ENCODE results near the gene TICAM1. TPM values are rescaled to one million over a fixed set of nuclear protein-coding genes. Genes with fewer than 3 reads are reported as not detected.

Gene TICAM1
- total RNA-seq: 10 to 100 TPM; 12.8 to 20.3 (median 16.8) TPM
- total RNA-seq (2013): 5.7 TPM
- 4.1 to 30.5 (median 12.4) reads per million in 29 experiments for total RNA-seq

- POLR2A ChIA-PET: interaction anchor here in 1 of 2 donors (0.5 to 0.7 kb wide), 2 partner anchors 9 to 85 kb away, joined by 3 to 13 read pairs; no protein-coding TSS in a partner anchor
- under 1% methylated on average over 45 of the region's 52 CpGs for WGBS (ENCODE audit: insufficient coverage)
- no peaks in the 10 kb centered on the region for H3K9me3 Mint-ChIP-seq
Measured at GRCh38 chr19:4831304-4831978, at the start of gene TICAM1. TICAM1 (minus strand) TSS chr19:4831712; CDS start chr19:4818377, 13,335 bp downstream.

GRCh38 chr19:4879041-4879440 is 47.5 kb upstream of the TICAM1 start:
- ChIA-PET POLR2A (interaction anchor here in 1 of 2 donors (0.7 kb wide), 1 partner anchor 702 kb away, joined by 3 read pairs; no protein-coding TSS in a partner anchor), CTCF (no interaction called here)
- Mint-ChIP-seq H3K4me3 (peak overlapping the region in 1 of 3 donors; percentile 44), H3K36me3 (no peaks in the 10 kb centered on the region), H3K4me1 (peaks cover 0 to 3% (median 3%) of the 10 kb centered on the region in 3 donors), H3K27me3 (no peaks in the 10 kb centered on the region), H3K9me3 (no peaks in the 10 kb centered on the region), H3K27ac (no peak overlapping the region)
- H3K27me3 ChIP-seq (replicated peaks in 1 of 2; ENCODE audit: control insufficient read depth in 2 of 2, extremely low read depth in 1 of 2, insufficient read depth in 2 of 2, low read length in 1 of 2): peaks cover 0 to 20% of the 10 kb centered on the region in 2 experiments
- no peak overlapping the region for H3K27ac ChIP-seq (ENCODE audit: low read length)
- peaks cover 0 to 16% of the 10 kb centered on the region in 2 experiments for H3K4me1 ChIP-seq (ENCODE audit: control insufficient read depth in 1 of 2, extremely low read depth in 1 of 2, insufficient read depth in 2 of 2, low read length in 2 of 2)
- ATAC-seq (replicated peaks in 1 of 4) (no peak), DNase-seq (no peak)
- 100% methylated on average over 5 of the region's 11 CpGs for WGBS (ENCODE audit: insufficient coverage)
- no peaks in the 10 kb centered on the region for H3K9me3 ChIP-seq
- H3K4me3 ChIP-seq (ENCODE audit: control insufficient read depth in 1 of 2, extremely low read depth in 1 of 2, low read length in 1 of 2): no peak overlapping the region
- H3K36me3 ChIP-seq (ENCODE audit: control insufficient read depth in 2 of 2, extremely low read depth in 1 of 2, insufficient read depth in 1 of 2, low read length in 1 of 2): no peaks in the 10 kb centered on the region

More at GRCh38 chr19:4831304-4831978, at the start of gene TICAM1:
- CTCF ChIA-PET: interaction anchor here (0.6 to 0.9 kb wide), 4 partner anchors 12 to 1277 kb away, joined by 3 to 8 read pairs (median 5); no protein-coding TSS in a partner anchor
- peak within 1 kb of the TSS; percentile 95 to 96 for H3K27ac Mint-ChIP-seq
- peaks cover 24 to 29% (median 27%) of the 10 kb centered on the region in 3 donors for H3K4me1 Mint-ChIP-seq
- H3K36me3 ChIP-seq (ENCODE audit: control insufficient read depth in 2 of 2, extremely low read depth in 1 of 2, insufficient read depth in 1 of 2, low read length in 1 of 2): peaks cover 0 to 3% of the 10 kb centered on the region in 2 donors
- ATAC-seq (replicated peaks in 1 of 4) (peak; percentile 85 to 96 (median 95)), DNase-seq (peak; percentile 35 to 93 (median 75))
- peak within 1 kb of the TSS; percentile 86 for H3K27ac ChIP-seq (ENCODE audit: low read length)
- H3K27me3 Mint-ChIP-seq: no peaks in the 10 kb centered on the region
- no peaks in the 10 kb centered on the region for H3K9me3 ChIP-seq
- H3K4me1 ChIP-seq (ENCODE audit: control insufficient read depth in 1 of 2, extremely low read depth in 1 of 2, insufficient read depth in 2 of 2, low read length in 2 of 2): peaks cover 6 to 30% of the 10 kb centered on the region in 2 experiments
- peak within 1 kb of the TSS; percentile 87 to 95 (median 93) for H3K4me3 Mint-ChIP-seq
- no peaks in the 10 kb centered on the region for H3K27me3 ChIP-seq (replicated peaks in 1 of 2; ENCODE audit: control insufficient read depth in 2 of 2, extremely low read depth in 1 of 2, insufficient read depth in 2 of 2, low read length in 1 of 2)
- peak within 1 kb of the TSS; percentile 73 to 83 for H3K4me3 ChIP-seq (ENCODE audit: control insufficient read depth in 1 of 2, extremely low read depth in 1 of 2, low read length in 1 of 2)
- H3K36me3 Mint-ChIP-seq: no peaks in the 10 kb centered on the region

- H3K27me3 Mint-ChIP-seq: no peaks in the 10 kb centered on the region
- peak overlapping the region in 1 of 3 donors; percentile 44 for H3K4me3 Mint-ChIP-seq
- H3K36me3 ChIP-seq (ENCODE audit: control insufficient read depth in 2 of 2, extremely low read depth in 1 of 2, insufficient read depth in 1 of 2, low read length in 1 of 2): no peaks in the 10 kb centered on the region
- CTCF ChIA-PET: no interaction called here
- peak in 3 of 4 experiments; percentile 20 to 51 (median 46) for ATAC-seq (replicated peaks in 1 of 4)
- H3K9me3 Mint-ChIP-seq: no peaks in the 10 kb centered on the region
- peaks cover 0 to 5% (median 3%) of the 10 kb centered on the region in 3 donors for H3K4me1 Mint-ChIP-seq
- H3K27ac ChIP-seq (ENCODE audit: low read length): no peak overlapping the region
- DNase-seq: peak in 5 of 35 experiments; percentile 4 to 28 (median 10)
- peaks cover 0 to 16% of the 10 kb centered on the region in 2 experiments for H3K4me1 ChIP-seq (ENCODE audit: control insufficient read depth in 1 of 2, extremely low read depth in 1 of 2, insufficient read depth in 2 of 2, low read length in 2 of 2)
- POLR2A ChIA-PET: interaction anchor here in 1 of 2 donors (0.7 kb wide), 1 partner anchor 703 kb away, joined by 3 read pairs; no protein-coding TSS in a partner anchor
- H3K36me3 Mint-ChIP-seq: no peaks in the 10 kb centered on the region
- H3K9me3 ChIP-seq: no peaks in the 10 kb centered on the region
- H3K4me3 ChIP-seq (ENCODE audit: control insufficient read depth in 1 of 2, extremely low read depth in 1 of 2, low read length in 1 of 2): no peak overlapping the region
- H3K27me3 ChIP-seq (replicated peaks in 1 of 2; ENCODE audit: control insufficient read depth in 2 of 2, extremely low read depth in 1 of 2, insufficient read depth in 2 of 2, low read length in 1 of 2): peaks cover 0 to 20% of the 10 kb centered on the region in 2 experiments
- 18% methylated on average over 19 of the region's 23 CpGs for WGBS (ENCODE audit: insufficient coverage)
- no peak overlapping the region for H3K27ac Mint-ChIP-seq
Measured at GRCh38 chr19:4878491-4878968, 47.0 kb upstream of the TICAM1 start.

- WGBS (ENCODE audit: insufficient coverage): 71% methylated on average over 26 of the region's 30 CpGs
- ChIA-PET CTCF (no interaction called here), POLR2A (interaction anchor here in 1 of 2 donors (0.7 kb wide), 1 partner anchor 703 kb away, joined by 3 read pairs; no protein-coding TSS in a partner anchor)
- no peaks in the 10 kb centered on the region for H3K36me3 Mint-ChIP-seq
- H3K9me3 ChIP-seq: no peaks in the 10 kb centered on the region
- no peaks in the 10 kb centered on the region for H3K27me3 Mint-ChIP-seq
- peaks cover 0 to 16% of the 10 kb centered on the region in 2 experiments for H3K4me1 ChIP-seq (ENCODE audit: control insufficient read depth in 1 of 2, extremely low read depth in 1 of 2, insufficient read depth in 2 of 2, low read length in 2 of 2)
- no peak overlapping the region for H3K4me3 ChIP-seq (ENCODE audit: control insufficient read depth in 1 of 2, extremely low read depth in 1 of 2, low read length in 1 of 2)
- peak overlapping the region in 1 of 3 donors; percentile 44 for H3K4me3 Mint-ChIP-seq
- peaks cover 0 to 5% (median 3%) of the 10 kb centered on the region in 3 donors for H3K4me1 Mint-ChIP-seq
- no peak overlapping the region for H3K27ac ChIP-seq (ENCODE audit: low read length)
- H3K27ac Mint-ChIP-seq: no peak overlapping the region
- no peaks in the 10 kb centered on the region for H3K9me3 Mint-ChIP-seq
- peak in 2 of 4 experiments; percentile 6 to 31 for ATAC-seq (replicated peaks in 1 of 4)
- no peak for DNase-seq
- no peaks in the 10 kb centered on the region for H3K36me3 ChIP-seq (ENCODE audit: control insufficient read depth in 2 of 2, extremely low read depth in 1 of 2, insufficient read depth in 1 of 2, low read length in 1 of 2)
- H3K27me3 ChIP-seq (replicated peaks in 1 of 2; ENCODE audit: control insufficient read depth in 2 of 2, extremely low read depth in 1 of 2, insufficient read depth in 2 of 2, low read length in 1 of 2): peaks cover 0 to 20% of the 10 kb centered on the region in 2 experiments
Measured at GRCh38 chr19:4877753-4878490, 46.4 kb upstream of the TICAM1 start.

GRCh38 chr19:4873930-4874329 is 42.4 kb upstream of the TICAM1 start:
- Mint-ChIP-seq H3K4me1 (peaks cover 5 to 12% (median 6%) of the 10 kb centered on the region in 3 donors), H3K36me3 (no peaks in the 10 kb centered on the region), H3K27me3 (peaks cover 0 to 9% of the 10 kb centered on the region in 2 donors), H3K9me3 (no peaks in the 10 kb centered on the region), H3K27ac (no peak overlapping the region), H3K4me3 (no peak overlapping the region)
- ChIA-PET POLR2A (interaction anchor here in 1 of 2 donors (0.6 kb wide), 1 partner anchor 39 kb away, joined by 3 read pairs; no protein-coding TSS in a partner anchor), CTCF (interaction anchor here in 1 of 2 donors (0.6 kb wide), 1 partner anchor 27 kb away, joined by 4 read pairs; no protein-coding TSS in a partner anchor)
- WGBS (ENCODE audit: insufficient coverage): 93% methylated on average over 3 of the region's 3 CpGs
- no peak overlapping the region for H3K27ac ChIP-seq (ENCODE audit: low read length)
- DNase-seq (no peak), ATAC-seq (replicated peaks in 1 of 4) (no peak)
- no peaks in the 10 kb centered on the region for H3K36me3 ChIP-seq (ENCODE audit: control insufficient read depth in 2 of 2, extremely low read depth in 1 of 2, insufficient read depth in 1 of 2, low read length in 1 of 2)
- no peak overlapping the region for H3K4me3 ChIP-seq (ENCODE audit: control insufficient read depth in 1 of 2, extremely low read depth in 1 of 2, low read length in 1 of 2)
- H3K9me3 ChIP-seq: no peaks in the 10 kb centered on the region
- peaks cover 0 to 21% of the 10 kb centered on the region in 2 experiments for H3K4me1 ChIP-seq (ENCODE audit: control insufficient read depth in 1 of 2, extremely low read depth in 1 of 2, insufficient read depth in 2 of 2, low read length in 2 of 2)
- peaks cover 0 to 31% of the 10 kb centered on the region in 2 experiments for H3K27me3 ChIP-seq (replicated peaks in 1 of 2; ENCODE audit: control insufficient read depth in 2 of 2, extremely low read depth in 1 of 2, insufficient read depth in 2 of 2, low read length in 1 of 2)

GRCh38 chr19:4871711-4872110 is 40.2 kb upstream of the TICAM1 start:
- Histone ChIP-seq H3K4me1 (ENCODE audit: control insufficient read depth in 1 of 2, extremely low read depth in 1 of 2, insufficient read depth in 2 of 2, low read length in 2 of 2) (peaks cover 0 to 22% of the 10 kb centered on the region in 2 experiments), H3K36me3 (ENCODE audit: control insufficient read depth in 2 of 2, extremely low read depth in 1 of 2, insufficient read depth in 1 of 2, low read length in 1 of 2) (no peaks in the 10 kb centered on the region), H3K27ac (ENCODE audit: low read length) (no peak overlapping the region), H3K9me3 (no peaks in the 10 kb centered on the region), H3K4me3 (ENCODE audit: control insufficient read depth in 1 of 2, extremely low read depth in 1 of 2, low read length in 1 of 2) (no peak overlapping the region), H3K27me3 (replicated peaks in 1 of 2; ENCODE audit: control insufficient read depth in 2 of 2, extremely low read depth in 1 of 2, insufficient read depth in 2 of 2, low read length in 1 of 2) (peaks cover 0 to 14% of the 10 kb centered on the region in 2 experiments)
- ATAC-seq (replicated peaks in 1 of 4) (no peak), DNase-seq (no peak)
- ChIA-PET CTCF (interaction anchor here in 1 of 2 donors (1.3 to 3.3 kb wide), 2 partner anchors 40 to 43 kb away, joined by 5 to 28 read pairs; no protein-coding TSS in a partner anchor), POLR2A (no interaction called here)
- 50% methylated on average over 2 of the region's 6 CpGs for WGBS (ENCODE audit: insufficient coverage)
- H3K27ac Mint-ChIP-seq: no peak overlapping the region
- H3K4me3 Mint-ChIP-seq: no peak overlapping the region
- H3K9me3 Mint-ChIP-seq: no peaks in the 10 kb centered on the region
- peaks cover 5 to 11% (median 8%) of the 10 kb centered on the region in 3 donors for H3K4me1 Mint-ChIP-seq
- peaks cover 0 to 9% of the 10 kb centered on the region in 2 donors for H3K27me3 Mint-ChIP-seq
- H3K36me3 Mint-ChIP-seq: no peaks in the 10 kb centered on the region
